Central memory CD8-positive, alpha-beta T cell (primary cell): ENCODE measurements around the gene KCNAB3.
"Not testable (repeated sequence)": the region's sequence is repeated elsewhere in the genome, so short reads cannot be mapped to it uniquely, and the experiment has no call there.

Source experiments
- ATAC-seq: fragments of 150-1000 bp; cut with Tn5 transposase; replicated peaks from 2 replicates; pipeline ENCODE4 v1.10.0; 2022; ENCODE audit warnings: mild to moderate bottlenecking, moderate FRiP score, moderate number of reproducible peaks; ENCODE audit not compliant: poor library complexity, severe bottlenecking; ENCODE audit errors: extremely low read depth
- DNase-seq, 2 donors: peaks; one replicate each; pipeline ENCODE4 v3.0.0; 2021; ENCODE audit warnings: low spot score in 2 of 2
- H3K27ac Mint-ChIP-seq: one replicate; pipeline ENCODE4 v1.8.0; 2022; ENCODE audit warnings: low read depth, mild to moderate bottlenecking, moderate library complexity, mixed read lengths
- H3K27me3 Mint-ChIP-seq: one replicate; pipeline ENCODE4 v1.8.0; 2022; ENCODE audit warnings: mixed read lengths
- H3K36me3 Mint-ChIP-seq: one replicate; pipeline ENCODE4 v1.8.0; 2022; ENCODE audit warnings: mild to moderate bottlenecking, moderate library complexity, mixed read lengths; ENCODE audit not compliant: insufficient read depth
- H3K4me1 Mint-ChIP-seq: one replicate; pipeline ENCODE4 v1.8.0; 2022; ENCODE audit warnings: mixed read lengths
- H3K4me3 Mint-ChIP-seq: one replicate; pipeline ENCODE4 v1.8.0; 2022; ENCODE audit warnings: mild to moderate bottlenecking, moderate library complexity, mixed read lengths
- H3K9me3 Mint-ChIP-seq: one replicate; pipeline ENCODE4 v1.8.0; 2022; ENCODE audit warnings: mixed read lengths

The KCNAB3 gene

DNA sequence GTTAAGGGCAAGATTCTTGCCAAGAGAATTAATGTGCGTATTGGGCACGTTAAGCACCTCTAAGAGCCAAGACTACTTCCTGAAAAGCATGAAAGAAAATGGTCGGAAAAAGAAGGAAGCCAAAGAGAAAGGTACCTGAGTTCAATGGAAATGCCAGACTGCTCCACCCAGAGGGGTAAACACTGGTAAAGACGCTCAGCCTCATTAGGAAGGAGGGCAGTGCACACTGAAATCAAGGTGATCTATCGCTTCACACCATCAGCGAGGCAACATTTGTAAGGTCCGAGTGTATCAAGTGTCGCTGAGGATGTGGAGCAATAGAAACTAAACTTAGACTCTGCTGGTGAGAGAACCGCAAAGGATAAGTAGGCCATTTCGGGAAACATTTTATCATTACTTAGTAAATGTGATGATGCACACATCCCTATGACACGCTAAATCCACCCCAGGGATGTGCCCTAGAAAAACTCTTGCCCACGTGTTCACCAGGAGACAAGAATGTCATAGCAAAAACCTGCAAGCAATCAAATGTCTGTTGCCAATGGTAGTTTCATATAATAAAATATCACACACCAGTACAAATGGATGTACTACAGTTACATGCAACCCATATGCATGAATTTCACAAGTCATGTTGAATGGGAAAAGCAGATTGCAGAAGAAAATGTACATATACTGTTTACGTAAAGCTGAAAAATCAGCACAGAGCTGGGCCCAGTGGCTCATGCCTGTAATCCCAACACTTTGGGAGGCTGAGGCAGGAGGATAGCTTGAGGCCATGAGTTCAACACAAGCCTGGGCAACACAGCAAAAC is 26.0 kb upstream of the KCNAB3 start:
- H3K36me3 Mint-ChIP-seq, result peaks cover 1% of the 10 kb centered on the region
- no peak overlapping the region for H3K4me3 Mint-ChIP-seq
- no peak for DNase-seq

DNA sequence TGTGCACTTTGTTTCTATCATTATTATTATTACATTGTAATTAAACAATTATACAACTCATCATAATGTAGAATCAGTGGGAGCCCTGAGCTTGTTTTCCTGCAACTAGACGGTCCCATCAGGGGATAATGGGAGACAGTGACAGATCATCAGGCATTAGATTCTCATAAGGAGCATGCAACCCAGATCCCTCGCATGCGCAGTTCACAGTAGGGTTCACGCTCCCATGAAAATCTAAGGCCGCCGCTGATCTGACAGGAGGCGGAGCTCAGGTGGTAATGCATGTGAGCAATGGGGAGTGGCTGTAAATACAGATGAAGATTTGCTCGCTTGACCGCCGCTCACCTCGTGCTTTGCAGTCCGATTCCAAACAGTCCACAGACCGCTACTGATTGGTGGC is 23.6 kb upstream of the KCNAB3 start:
- not testable (repeated sequence) for H3K4me3 Mint-ChIP-seq, ATAC-seq, H3K27me3 Mint-ChIP-seq, H3K27ac Mint-ChIP-seq, H3K9me3 Mint-ChIP-seq, H3K4me1 Mint-ChIP-seq, DNase-seq, H3K36me3 Mint-ChIP-seq

More for the DNA sequence above, 26.0 kb upstream of the KCNAB3 start:
- no peak for ATAC-seq
- Mint-ChIP-seq H3K9me3 (no peaks in the 10 kb centered on the region), H3K27me3 (peaks cover 9% of the 10 kb centered on the region), H3K27ac (no peak overlapping the region), H3K4me1 (peaks cover 5% of the 10 kb centered on the region)

DNA sequence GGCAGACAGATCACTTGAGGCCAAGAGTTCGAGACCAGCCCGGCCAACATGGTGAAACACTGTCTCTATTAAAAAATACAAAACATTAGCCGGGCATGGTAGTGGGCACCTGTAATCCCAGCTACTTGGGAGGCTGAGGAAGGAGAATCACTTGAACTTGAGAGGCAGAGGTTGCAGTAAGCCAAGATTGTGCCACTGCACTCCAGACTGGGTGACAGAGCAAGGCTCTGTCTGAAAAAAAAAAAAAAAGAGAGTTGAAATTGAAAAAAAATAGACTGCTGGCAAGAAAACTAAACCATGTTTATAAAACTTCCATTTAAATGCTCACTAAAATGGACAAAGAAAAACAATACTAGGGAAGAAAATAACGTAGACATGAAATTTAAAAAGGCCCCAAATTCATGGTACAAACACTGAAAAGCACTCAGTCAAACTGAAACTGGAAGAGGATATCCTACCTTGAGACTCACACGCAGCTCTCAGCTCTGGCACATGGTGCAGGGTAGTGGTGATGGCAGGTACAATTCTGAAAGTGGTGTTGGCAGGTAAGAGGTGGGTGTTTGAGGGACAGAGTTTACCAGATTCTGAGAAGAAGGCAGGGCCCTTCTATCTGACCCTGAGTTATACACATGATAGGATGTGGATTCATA is 21.6 kb upstream of the KCNAB3 start:
- Mint-ChIP-seq H3K9me3 (no peaks in the 10 kb centered on the region), H3K4me3 (no peak overlapping the region), H3K36me3 (peaks cover 16% of the 10 kb centered on the region), H3K27me3 (no peaks in the 10 kb centered on the region), H3K4me1 (peaks cover 5% of the 10 kb centered on the region), H3K27ac (peak overlapping the region; percentile 35)
- DNase-seq (no peak), ATAC-seq (peak; percentile 54)

DNA sequence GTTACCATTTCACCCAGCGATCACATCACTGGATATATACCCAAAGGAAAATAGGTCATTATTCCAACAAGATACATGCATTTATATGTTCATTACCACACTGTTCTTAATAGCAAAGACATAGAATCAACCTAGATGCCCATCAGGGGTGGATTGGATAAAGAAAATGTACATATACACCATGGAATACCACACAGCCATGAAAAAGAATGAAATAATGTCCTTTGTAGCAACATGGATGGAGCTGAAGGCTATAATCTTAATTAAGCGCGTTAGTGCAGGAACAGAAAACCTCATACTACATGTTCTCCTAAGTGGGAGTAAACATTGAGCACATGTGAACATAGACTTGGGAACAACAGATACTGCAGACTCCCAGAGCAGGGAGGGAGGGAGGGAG is 20.9 kb upstream of the KCNAB3 start:
- Mint-ChIP-seq H3K36me3 (peaks cover 19% of the 10 kb centered on the region), H3K4me3 (no peak overlapping the region), H3K27ac (no peak overlapping the region), H3K4me1 (peaks cover 5% of the 10 kb centered on the region), H3K27me3 (no peaks in the 10 kb centered on the region), H3K9me3 (no peaks in the 10 kb centered on the region)
- no peak for DNase-seq
- ATAC-seq, result no peak

DNA sequence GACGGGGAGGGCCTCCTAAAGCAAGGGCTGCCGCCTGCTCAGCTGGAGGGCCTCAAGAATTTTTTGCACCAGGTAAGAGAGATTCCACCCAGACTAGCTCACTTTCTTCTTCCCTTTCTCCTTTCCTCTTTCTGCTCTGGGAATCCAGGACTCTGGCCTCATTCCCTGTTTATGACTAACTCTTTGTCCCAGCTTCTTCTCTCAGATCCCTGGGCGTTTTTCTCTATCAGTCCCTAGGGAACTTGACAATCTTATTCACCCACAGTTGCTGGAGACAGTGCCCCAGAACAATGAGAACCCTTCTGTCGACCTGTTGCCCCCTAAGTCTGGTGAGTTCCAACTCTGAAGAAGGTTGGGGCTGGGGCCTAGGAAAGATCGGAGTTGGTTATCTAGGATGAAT is 18.0 kb upstream of the KCNAB3 start:
- ATAC-seq (no peak), DNase-seq (no peak)
- no peak overlapping the region for H3K4me3 Mint-ChIP-seq
- peaks cover 32% of the 10 kb centered on the region for H3K36me3 Mint-ChIP-seq
- H3K4me1 Mint-ChIP-seq, result peaks cover 5% of the 10 kb centered on the region
- no peaks in the 10 kb centered on the region for H3K27me3 Mint-ChIP-seq
- H3K9me3 Mint-ChIP-seq, result no peaks in the 10 kb centered on the region
- no peak overlapping the region for H3K27ac Mint-ChIP-seq

DNA sequence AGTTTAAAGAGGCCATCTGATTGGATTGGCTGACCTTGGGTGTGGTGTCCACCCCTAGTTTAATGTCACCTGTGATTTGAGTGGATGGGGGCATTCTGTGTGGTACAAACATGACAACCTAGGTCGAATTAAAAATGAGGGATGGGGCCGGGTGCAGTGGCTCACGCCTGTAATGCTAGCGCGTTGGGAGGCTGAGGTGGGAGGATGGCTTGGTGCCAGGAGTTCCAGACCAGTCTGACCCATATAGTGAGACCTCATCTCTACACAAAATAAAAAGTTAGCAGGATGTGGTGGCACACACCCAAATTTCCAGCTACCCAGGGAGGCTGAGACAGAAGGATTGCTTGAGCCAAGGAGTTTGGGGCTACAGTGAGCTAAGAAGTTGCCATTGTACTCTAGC is 16.8 kb upstream of the KCNAB3 start:
- H3K36me3 Mint-ChIP-seq, result peaks cover 34% of the 10 kb centered on the region
- peaks cover 3% of the 10 kb centered on the region for H3K4me1 Mint-ChIP-seq
- ATAC-seq, result no peak
- H3K27me3 Mint-ChIP-seq, result no peaks in the 10 kb centered on the region
- no peaks in the 10 kb centered on the region for H3K9me3 Mint-ChIP-seq
- no peak overlapping the region for H3K4me3 Mint-ChIP-seq
- DNase-seq, result no peak
- H3K27ac Mint-ChIP-seq, result no peak overlapping the region

DNA sequence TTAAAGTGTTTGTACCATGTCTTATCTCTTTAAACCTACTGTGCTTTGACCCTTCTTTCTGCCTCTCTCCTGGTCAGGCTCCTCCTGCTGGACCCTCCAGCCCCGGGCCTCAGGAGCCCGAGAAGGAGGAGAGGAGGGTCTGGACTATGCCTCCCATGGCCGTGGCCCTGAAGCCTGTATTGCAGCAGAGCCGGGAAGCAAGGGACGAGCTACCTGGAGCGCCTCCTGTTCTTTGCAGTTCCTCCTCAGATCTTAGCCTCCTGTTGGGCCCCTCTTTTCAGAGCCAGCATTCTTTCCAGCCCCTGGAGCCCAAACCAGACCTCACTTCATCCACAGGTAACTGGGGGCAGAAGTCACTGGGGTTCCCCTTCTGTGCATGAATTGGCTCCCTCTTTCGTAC is 16.0 kb upstream of the KCNAB3 start:
- Mint-ChIP-seq H3K4me1 (no peaks in the 10 kb centered on the region), H3K4me3 (no peak overlapping the region), H3K9me3 (no peaks in the 10 kb centered on the region), H3K27ac (no peak overlapping the region), H3K36me3 (peaks cover 37% of the 10 kb centered on the region), H3K27me3 (no peaks in the 10 kb centered on the region)
- ATAC-seq (no peak), DNase-seq (no peak)

DNA sequence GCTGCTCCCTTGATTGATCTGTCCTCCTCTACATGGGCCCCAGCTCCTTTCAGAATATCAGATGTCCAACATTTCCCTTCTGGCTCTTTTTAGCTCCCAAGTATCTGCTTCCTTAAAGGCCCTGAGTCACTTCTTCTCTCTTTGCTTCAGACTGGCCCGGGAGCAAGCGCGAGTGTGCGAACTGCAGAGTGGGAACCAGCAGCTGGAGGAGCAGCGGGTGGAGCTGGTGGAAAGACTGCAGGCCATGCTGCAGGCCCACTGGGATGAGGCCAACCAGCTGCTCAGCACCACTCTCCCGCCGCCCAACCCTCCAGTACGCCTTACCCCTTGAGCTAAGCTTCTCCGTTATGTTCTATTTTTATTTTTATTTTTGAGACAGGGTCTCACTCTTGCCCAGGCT is 14.7 kb upstream of the KCNAB3 start:
- Mint-ChIP-seq H3K4me3 (no peak overlapping the region), H3K9me3 (no peaks in the 10 kb centered on the region), H3K4me1 (no peaks in the 10 kb centered on the region), H3K27ac (no peak overlapping the region), H3K27me3 (no peaks in the 10 kb centered on the region), H3K36me3 (peaks cover 38% of the 10 kb centered on the region)
- ATAC-seq (no peak), DNase-seq (no peak)

DNA sequence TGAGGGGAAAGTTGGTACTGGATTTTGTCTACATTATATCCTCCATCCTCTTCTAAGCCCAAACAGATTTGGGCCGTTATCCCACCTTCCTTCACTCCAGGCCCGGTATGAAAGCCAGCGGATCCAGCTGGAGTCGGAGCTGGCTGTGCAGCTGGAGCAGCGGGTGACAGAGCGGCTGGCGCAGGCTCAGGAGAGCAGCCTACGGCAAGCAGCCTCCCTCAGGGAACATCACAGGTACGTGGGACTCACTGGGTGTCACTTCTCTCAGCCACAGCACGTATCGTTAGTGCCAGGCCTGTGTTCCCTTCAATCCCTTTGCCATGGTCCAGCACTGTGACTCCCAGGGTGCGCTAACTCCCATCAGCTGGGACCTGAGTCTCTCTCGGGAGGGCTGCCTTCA is 13.6 kb upstream of the KCNAB3 start:
- H3K36me3 Mint-ChIP-seq, result peaks cover 37% of the 10 kb centered on the region
- no peaks in the 10 kb centered on the region for H3K9me3 Mint-ChIP-seq
- no peak for ATAC-seq
- H3K4me1 Mint-ChIP-seq, result no peaks in the 10 kb centered on the region
- no peak for DNase-seq
- H3K27ac Mint-ChIP-seq, result no peak overlapping the region
- H3K27me3 Mint-ChIP-seq, result no peaks in the 10 kb centered on the region
- no peak overlapping the region for H3K4me3 Mint-ChIP-seq

DNA sequence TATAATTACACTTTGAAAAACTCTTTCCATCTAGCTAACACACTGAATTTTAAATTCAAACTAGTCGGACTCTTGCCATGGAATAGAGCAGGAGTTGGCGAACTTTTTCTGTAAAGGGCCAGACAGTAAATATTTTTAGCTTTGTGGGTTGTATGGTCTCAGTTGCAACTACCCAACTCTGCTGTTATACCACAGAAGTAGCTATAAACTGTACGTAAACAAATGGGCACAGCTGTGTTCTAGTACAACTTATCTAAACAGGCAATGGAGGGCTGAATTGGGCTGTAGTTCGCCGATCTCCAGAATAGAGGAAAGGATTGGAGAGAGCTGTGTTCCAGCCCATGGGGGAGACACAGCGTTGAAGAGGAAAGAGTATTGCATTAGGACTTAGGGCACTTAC is 11.1 kb upstream of the KCNAB3 start:
- no peak for ATAC-seq
- Mint-ChIP-seq H3K4me1 (no peaks in the 10 kb centered on the region), H3K36me3 (peaks cover 36% of the 10 kb centered on the region), H3K4me3 (no peak overlapping the region), H3K9me3 (no peaks in the 10 kb centered on the region), H3K27ac (no peak overlapping the region), H3K27me3 (no peaks in the 10 kb centered on the region)
- DNase-seq, result no peak

DNA sequence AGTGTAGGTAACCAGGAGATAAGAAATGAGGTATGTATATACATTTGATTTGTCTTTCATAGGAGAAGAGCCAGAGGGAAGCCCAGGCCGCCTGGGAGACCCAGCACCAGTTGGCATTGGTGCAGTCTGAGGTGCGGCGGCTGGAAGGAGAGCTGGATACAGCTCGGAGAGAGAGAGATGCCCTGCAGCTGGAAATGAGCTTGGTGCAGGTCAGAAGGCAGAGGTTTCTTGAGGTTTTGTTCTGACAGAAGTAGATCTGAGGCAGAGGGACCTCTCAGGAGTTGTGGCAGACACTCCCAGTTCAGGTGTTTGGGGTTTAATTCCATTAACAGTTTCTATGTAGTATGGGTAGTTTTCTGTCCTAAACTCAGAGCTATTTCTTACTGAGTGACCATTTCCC is 10.4 kb upstream of the KCNAB3 start:
- Mint-ChIP-seq H3K27ac (no peak overlapping the region), H3K9me3 (no peaks in the 10 kb centered on the region), H3K27me3 (no peaks in the 10 kb centered on the region), H3K4me3 (no peak overlapping the region), H3K36me3 (peaks cover 37% of the 10 kb centered on the region), H3K4me1 (no peaks in the 10 kb centered on the region)
- DNase-seq, result no peak
- ATAC-seq, result no peak

DNA sequence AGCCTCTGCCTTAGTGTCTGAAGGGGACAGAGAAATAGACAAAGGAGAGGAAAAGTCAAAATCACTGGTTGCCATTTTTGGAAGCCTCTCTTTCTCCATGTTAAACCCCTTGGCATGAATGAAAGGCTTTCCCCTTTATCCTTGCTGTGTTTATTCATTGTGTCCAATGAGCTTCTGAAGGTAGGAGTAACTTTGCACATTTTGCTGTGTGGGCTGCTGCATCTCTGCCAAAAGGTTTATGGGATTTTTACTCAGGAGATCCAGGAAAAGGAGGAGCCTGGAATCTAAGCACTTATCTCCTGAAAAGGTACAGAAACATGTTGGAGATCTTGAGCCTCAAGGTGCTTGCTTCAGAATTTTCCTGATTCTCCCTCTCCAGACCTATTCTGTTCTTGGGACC is 6.2 kb upstream of the KCNAB3 start:
- DNase-seq (no peak), ATAC-seq (no peak)
- H3K36me3 Mint-ChIP-seq, result peaks cover 31% of the 10 kb centered on the region
- no peak overlapping the region for H3K27ac Mint-ChIP-seq
- no peaks in the 10 kb centered on the region for H3K9me3 Mint-ChIP-seq
- H3K4me1 Mint-ChIP-seq, result peaks cover 36% of the 10 kb centered on the region
- no peaks in the 10 kb centered on the region for H3K27me3 Mint-ChIP-seq
- no peak overlapping the region for H3K4me3 Mint-ChIP-seq

DNA sequence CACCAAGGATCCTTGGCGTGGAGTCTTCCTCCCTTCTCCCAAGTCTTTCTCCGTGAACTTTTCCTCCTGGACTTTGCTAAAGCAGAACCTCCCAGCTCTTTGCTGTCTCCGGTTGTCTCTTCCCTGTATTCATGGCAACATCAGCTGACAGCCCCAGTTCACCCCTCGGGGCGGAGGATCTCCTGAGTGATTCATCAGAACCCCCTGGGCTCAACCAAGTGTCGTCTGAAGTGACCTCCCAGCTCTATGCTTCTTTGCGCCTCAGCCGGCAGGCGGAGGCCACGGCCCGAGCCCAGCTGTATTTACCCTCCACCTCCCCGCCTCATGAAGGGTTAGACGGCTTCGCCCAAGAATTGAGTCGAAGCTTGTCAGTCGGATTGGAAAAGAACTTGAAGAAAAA is 3.3 kb upstream of the KCNAB3 start:
- Mint-ChIP-seq H3K36me3 (peaks cover 27% of the 10 kb centered on the region), H3K4me3 (peak overlapping the region; percentile 85), H3K4me1 (peaks cover 41% of the 10 kb centered on the region), H3K27me3 (no peaks in the 10 kb centered on the region), H3K9me3 (no peaks in the 10 kb centered on the region), H3K27ac (peak overlapping the region; percentile 96)
- DNase-seq (no peak), ATAC-seq (no peak)
